C1 segment of cervical spinal cord (tissue), 14 donors: Measurements from ENCODE around the gene DUSP11.
"Not testable (repeated sequence)": the region's sequence is repeated elsewhere in the genome, so short reads cannot be mapped to it uniquely, and the experiment has no call there.

ENCODE experiments used
- DNase-seq, 14 donors: peaks; one replicate each; lab custom pipeline; 2025; lab: John Stamatoyannopoulos, UW

DUSP11 gene

GRCh38 chr2:73779467-73780236 lies at the start of gene DUSP11:
Gene DUSP11, minus strand, starts transcription at chr2:73780103. Its CDS starts 129 bp downstream, at chr2:73779974.
- peak; percentile 40 to 93 (median 89) for DNase-seq

GRCh38 chr2:73828818-73829570 lies 49.1 kb upstream of the DUSP11 start, which contains the start of gene STAMBP:
Gene STAMBP, plus strand, starts transcription at chr2:73828961. Its CDS starts 1,896 bp downstream, at chr2:73830857.
- DNase-seq: peak; percentile 50 to 96 (median 90)

GRCh38 chr2:73828389-73828817 lies 48.5 kb upstream of the DUSP11 start:
- no peak for DNase-seq

GRCh38 chr2:73827660-73828388 lies 47.9 kb upstream of the DUSP11 start:
- no peak for DNase-seq

GRCh38 chr2:73827018-73827417 lies 47.1 kb upstream of the DUSP11 start:
- DNase-seq: no peak

GRCh38 chr2:73825408-73825807 lies 45.5 kb upstream of the DUSP11 start:
- no peak for DNase-seq

- DNase-seq: peak in 2 of 14 donors; percentile 10 to 50
Measured at GRCh38 chr2:73823916-73824523, 44.1 kb upstream of the DUSP11 start.

GRCh38 chr2:73823416-73823815 lies 43.5 kb upstream of the DUSP11 start:
- DNase-seq: no peak

- no peak for DNase-seq
Measured at GRCh38 chr2:73822991-73823390, 43.1 kb upstream of the DUSP11 start.

- DNase-seq: no peak
Measured at GRCh38 chr2:73822276-73822675, 42.4 kb upstream of the DUSP11 start.

GRCh38 chr2:73821669-73822068 lies 41.8 kb upstream of the DUSP11 start:
- no peak for DNase-seq

GRCh38 chr2:73821227-73821626 lies 41.3 kb upstream of the DUSP11 start:
- no peak for DNase-seq

GRCh38 chr2:73818296-73818695 lies 38.4 kb upstream of the DUSP11 start:
- no peak for DNase-seq

GRCh38 chr2:73812635-73813034 lies 32.7 kb upstream of the DUSP11 start:
- DNase-seq: no peak

- no peak for DNase-seq
Measured at GRCh38 chr2:73811878-73812277, 32.0 kb upstream of the DUSP11 start.

- not testable (repeated sequence) for DNase-seq
Measured at GRCh38 chr2:73783883-73784282, 4.0 kb upstream of the DUSP11 start, which contains the start of gene C2orf78. Gene C2orf78, plus strand, starts transcription at chr2:73784183. Its CDS starts 127 bp downstream, at chr2:73784310.

- not testable (repeated sequence) for DNase-seq
Measured at GRCh38 chr2:73783402-73783801, 3.5 kb upstream of the DUSP11 start.

- DNase-seq: no peak
Measured at GRCh38 chr2:73780237-73780582, 307 bp upstream of the DUSP11 start.

GRCh38 chr2:73778867-73779466 lies 936 bp downstream of the DUSP11 start:
- not testable (repeated sequence) for DNase-seq

GRCh38 chr2:73776869-73777519 lies 2.9 kb downstream of the DUSP11 start:
- no peak for DNase-seq

GRCh38 chr2:73776381-73776780 lies 3.5 kb downstream of the DUSP11 start:
- DNase-seq: no peak
